Stimulated activated CD4-positive, alpha-beta T cell treated with anti-CD3 and anti-CD28 coated beads, Interleukin-2, amount 100 ng/mL, for 4 hours (primary cell): ENCODE results near the gene KLF8.

ENCODE experiments used
- DNase-seq: peaks from one replicate; pipeline ENCODE4 v3.0.0-alpha.2; 2020; ENCODE audit warnings: low read depth

KLF8 gene

DNA sequence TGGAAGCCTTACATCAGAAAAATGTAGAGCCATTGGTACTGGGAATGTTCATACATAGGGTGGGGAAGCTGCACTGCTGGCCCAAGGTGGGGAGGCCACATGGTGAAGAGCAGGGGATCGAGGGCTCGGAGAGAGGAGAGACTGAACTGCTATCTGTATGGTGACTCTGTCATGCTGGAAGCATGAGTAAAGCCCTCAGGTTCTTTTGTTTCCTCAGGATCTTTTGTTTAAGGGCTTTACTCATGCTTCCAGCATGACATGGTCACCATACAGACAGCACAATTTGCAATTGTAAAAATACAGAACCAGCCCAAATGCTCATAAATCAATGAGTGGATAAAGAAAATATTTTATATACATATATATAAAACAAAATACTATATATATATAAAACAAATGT, 78.4 kb downstream of the KLF8 start:
- DNase-seq: no peak

DNA sequence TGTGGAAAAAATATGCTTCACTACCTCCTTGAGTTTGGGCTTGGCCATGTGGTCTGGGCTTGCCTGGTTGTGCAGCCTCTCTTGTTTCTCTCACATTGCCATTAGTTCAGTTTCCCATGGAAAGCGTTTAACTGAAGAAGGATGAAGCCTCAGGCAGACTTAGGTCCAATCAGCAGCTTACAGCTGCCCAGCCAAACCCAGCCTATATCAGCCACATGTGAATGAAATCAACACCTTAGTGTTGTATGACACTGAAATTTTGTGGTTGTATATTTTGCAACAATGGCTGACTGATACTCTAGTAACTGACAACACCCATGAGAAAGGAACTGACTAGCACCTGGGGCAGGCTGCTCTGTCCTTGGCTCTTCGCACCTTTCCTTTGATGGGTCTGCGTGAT, 81.2 kb downstream of the KLF8 start:
- no peak for DNase-seq

DNA sequence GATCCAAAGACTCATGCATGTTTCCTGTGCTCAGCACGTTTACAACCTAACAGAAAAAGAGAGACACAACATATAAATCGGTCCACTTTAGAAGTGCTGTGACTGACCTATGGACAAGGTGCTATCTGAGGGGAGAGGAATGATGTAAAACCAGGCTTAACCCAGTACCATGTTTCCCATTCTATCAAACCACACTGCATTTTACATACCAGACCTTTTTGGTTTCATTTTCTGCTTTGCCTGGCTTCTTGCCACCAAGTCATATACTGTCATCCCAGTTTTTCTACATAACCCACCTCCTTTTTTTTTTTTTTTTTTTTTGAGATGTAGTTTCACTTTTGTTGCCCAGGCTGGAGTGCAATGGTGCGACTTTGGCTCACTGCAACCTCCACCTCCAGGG, 82.2 kb downstream of the KLF8 start:
- no peak for DNase-seq

DNA sequence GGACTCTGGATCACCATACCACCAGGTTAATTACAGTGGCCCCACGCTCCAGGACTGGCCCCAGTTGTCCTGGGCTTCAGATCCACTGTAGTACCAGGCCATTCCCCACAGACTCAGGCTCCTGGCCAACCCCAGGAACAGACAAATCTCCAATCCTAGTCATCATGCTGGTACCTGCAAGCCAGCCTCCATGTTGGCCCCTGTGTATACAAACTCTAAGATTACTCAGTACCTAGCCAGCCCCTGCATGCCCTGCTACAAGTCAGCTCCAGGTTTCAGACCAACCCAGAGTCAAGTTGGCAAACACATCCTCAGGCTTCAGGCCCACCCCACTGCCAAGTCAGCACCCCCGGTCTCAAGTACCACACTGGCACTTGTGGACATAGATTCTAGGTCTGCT, 85.9 kb downstream of the KLF8 start:
- no peak for DNase-seq

DNA sequence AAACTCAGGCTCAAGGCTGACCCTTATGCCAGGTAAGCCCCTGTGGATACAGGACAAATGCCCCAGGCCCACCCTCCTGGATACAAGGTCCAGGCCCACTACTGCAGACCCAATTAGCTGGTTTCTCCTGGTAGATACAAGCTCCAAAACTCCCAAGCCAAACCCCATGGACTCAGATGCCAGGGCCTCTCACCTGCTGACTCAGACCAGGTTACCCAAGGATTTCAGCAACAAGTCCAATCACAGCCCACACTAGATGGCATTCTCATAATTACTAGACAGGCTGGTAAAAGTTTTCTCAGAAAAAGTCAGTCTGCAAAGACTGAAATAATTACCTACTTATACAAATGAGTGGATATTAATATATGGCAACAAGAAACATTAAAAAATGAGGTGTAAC, 87.0 kb downstream of the KLF8 start:
- DNase-seq: no peak
